Caki2 (cell line): ENCODE data around the gene COL8A1. TPM values are rescaled to one million over a fixed set of nuclear protein-coding genes. Genes with fewer than 3 reads are reported as not detected.
A peak's percentile ranks its signal among the peaks of the same experiment; 100 is the strongest.
"Not testable (repeated sequence)": the region's sequence is repeated elsewhere in the genome, so short reads cannot be mapped to it uniquely, and the experiment has no call there.

Source experiments
- DNase-seq: peaks from one replicate; pipeline ENCODE4 v3.0.0-alpha.2; 2015; ENCODE audit warnings: low read depth
- in situ Hi-C: cut with HindIII; loops from 2 replicates; pipeline ENCODE4 v1.10.0; 2016; ENCODE audit warnings: low sequenced_read_pairs, low pct_unique_long_range_greater_than_20kb, mixed read lengths
- total RNA-seq: library from RNA; depleted of rRNA; stranded (reverse); fragments of >200 nt; shearing (Covaris generic); gene quantifications from 2 replicates; pipeline ENCODE4 v1.2.3, GENCODE V29; 2014; ENCODE audit warnings: low replicate concordance

Gene COL8A1
- total RNA-seq, 1 experiment from 2014 or later = 36.4 TPM

DNA sequence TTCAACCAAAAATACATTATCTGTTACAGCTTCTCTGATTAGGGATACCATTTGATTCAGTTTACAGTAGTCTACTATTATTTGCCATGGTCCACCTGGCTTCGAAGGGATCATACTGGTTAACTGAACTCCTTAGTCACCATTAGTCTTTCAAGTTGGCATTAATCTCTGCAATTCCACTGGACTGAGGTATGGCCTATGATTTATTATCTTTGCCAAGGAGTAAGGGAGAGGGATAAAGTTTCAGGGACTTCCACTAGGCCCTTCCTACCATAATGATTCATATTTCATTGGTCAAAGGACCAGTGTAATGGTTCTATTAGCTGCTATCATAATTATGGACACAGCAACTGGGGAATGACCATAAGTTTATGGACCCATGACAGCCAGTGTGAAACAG is 172.0 kb downstream of the COL8A1 start:
- no peak for DNase-seq
- in situ Hi-C loops = no loop called here

GRCh38 chr3:99817047-99817436 is 178.6 kb downstream of the COL8A1 start:
- in situ Hi-C loops = no loop called here
- no peak for DNase-seq

GRCh38 chr3:99817437-99818240 is 179.2 kb downstream of the COL8A1 start, which contains the start of gene CMSS1:
TSS of gene CMSS1 (plus strand) at chr3:99817862.
- in situ Hi-C loops = no loop called here
- DNase-seq = peak; percentile 89

GRCh38 chr3:99818818-99819217 is 180.4 kb downstream of the COL8A1 start:
- no peak for DNase-seq
- in situ Hi-C loops = no loop called here

DNA sequence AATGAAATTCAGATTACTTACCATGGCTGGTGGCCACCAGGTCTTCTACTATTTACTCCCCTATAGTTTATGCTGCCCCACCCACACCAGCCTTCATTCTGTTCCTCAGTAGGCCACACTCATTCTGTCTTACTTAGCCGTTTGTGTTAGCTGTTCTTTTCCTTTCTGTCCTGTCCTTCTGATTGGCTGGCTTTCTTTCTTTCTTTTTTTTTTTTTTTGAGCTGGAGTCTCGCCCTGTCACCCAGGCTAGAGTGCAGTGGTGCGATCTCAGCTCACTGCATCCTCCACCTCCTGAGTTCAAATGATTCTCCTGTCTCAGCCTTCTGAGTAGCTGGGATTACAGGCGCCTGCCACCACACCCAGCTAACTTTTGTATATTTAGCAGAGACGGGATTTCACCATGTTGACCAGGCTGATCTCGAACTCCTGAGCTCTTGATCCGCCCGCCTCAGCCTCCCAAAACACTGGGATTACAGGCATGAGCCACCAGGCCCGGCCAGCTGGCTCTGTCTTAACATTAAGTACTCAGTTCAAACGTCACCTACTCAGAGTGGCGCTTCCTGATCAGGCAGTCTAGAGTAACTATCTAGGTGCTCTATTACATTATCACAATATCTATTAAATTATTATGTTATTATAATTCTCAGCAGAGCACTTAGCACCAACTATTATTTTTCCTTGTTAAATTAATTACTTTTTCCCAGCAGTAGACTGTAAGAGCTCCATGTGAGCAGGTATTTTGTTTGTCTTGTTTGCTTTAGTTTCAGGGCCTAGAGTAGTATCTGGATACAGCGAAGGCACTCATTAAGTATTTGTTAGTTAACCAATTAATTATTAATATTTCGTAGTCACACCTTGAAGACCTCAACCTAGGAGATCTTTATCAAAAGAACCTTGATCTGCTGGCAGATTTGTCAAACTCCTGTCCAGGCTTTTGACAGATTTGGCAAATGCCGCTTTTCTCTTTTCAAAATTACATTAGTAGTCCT is 185.6 kb downstream of the COL8A1 start:
- in situ Hi-C loops = no loop called here

GRCh38 chr3:99825004-99825640 is 186.7 kb downstream of the COL8A1 start:
- peak; percentile 14 for DNase-seq
- in situ Hi-C loops = no loop called here

More for the DNA sequence above, 185.6 kb downstream of the COL8A1 start:
- DNase-seq = peak; percentile 45

- in situ Hi-C loops = no loop called here
Observed at GRCh38 chr3:99829844-99830243, 191.4 kb downstream of the COL8A1 start.

DNA sequence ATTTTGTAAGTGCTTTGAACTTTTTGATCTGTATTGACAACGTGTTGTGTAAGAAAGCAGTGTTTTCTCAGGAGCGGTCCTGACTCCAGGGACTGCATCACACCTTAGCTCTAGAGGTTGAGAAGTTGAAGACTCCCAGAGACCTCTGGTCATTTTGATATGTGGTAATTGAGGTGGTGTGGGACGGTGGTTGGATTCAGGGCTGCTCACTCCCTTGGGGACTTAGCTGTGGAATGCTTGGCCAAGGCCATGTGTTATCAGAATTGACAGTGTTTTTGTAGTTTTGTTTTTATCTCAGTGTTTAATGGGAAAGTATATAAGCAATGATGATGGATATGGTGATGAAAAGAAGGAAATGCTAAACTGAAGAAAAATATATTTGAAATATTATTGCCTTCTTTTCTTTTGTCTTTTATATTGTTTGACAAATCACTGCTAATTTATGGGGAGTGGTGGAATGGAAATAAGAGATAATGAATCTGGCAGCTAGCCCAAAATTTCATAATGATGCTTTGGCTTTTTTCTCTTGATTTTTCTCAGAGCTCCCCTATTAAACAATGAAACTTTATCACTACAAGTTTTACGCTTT is 195.3 kb downstream of the COL8A1 start:
- DNase-seq = no peak
- in situ Hi-C loops = no loop called here

More at GRCh38 chr3:99829844-99830243, 191.4 kb downstream of the COL8A1 start:
- no peak for DNase-seq

DNA sequence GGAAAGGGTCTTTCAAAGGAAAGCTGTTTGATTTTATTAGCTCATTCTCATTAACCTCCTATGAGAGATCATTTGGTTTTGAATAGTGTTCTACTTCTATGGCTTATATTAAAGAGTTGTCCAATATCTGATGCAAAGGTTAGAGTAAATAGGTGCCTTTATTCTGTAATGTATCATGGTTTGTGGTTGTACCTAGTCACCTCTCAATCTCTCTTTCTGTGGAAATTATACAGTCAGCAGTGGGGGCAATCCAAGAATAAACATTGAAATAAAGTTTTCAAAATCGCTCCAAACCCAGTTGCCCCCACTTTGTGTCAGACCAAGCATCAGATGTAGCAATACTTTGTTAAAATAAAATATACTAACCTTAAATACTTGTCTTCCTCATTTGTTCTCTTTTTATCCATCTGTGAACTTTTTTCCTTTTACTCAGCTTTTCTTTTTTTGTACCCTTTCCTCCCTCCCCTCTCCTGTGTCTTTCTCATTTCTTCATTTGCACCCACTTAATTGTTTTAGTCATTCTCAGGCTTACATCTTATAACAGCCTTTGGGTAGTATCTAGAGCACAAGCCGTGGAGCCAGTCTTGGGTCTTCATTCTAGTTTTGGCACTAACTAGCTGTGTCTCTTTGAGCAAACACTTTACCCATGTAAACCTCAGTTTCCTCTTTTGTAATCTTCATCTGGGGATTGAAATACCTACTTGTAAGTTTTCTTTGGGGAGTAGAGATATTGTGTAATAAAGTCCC is 196.0 kb downstream of the COL8A1 start:
- in situ Hi-C loops = no loop called here
- no peak for DNase-seq

DNA sequence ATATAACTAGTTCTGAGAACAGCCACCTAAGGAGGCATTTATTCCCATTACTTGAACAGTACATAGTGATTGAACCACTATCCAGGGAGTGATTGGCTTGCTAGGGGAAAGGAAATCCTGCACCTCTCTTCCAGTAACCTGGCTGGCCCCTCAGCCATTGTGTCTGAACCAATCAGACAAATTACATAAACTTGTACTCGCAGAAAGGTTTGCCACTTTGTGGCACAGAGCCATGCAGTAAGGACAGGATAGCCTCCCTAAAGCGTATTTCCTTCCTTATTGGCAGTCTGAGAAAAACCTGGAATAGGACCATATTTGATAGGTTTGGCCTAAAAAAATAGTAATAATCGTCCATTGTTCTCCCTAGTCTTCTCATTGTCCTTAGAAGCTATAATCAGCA is 198.3 kb downstream of the COL8A1 start:
- in situ Hi-C loops = no loop called here

GRCh38 chr3:99837715-99838114 is 199.3 kb downstream of the COL8A1 start:
- in situ Hi-C loops = no loop called here
- DNase-seq = no peak

More for the DNA sequence above, 198.3 kb downstream of the COL8A1 start:
- no peak for DNase-seq

DNA sequence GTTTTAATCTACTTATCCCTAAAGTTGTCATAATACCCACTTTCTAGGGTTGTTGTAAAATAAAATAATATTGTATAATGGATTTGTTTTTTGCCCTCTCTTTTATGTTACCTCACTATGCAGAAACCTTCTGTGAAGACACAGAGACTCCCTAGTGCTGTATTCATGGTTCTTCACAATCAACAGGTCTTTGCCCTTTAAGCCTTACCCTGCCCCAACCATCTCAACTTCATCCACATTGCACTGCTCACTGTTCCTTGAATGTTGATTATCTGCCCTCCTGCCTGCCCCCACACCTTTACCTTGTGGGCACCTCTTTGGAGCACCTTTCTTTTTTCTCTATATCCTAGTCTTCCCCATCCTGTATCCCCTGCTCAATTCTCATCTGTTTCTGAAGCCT is 200.4 kb downstream of the COL8A1 start:
- no peak for DNase-seq
- in situ Hi-C loops = no loop called here

GRCh38 chr3:99839613-99840012 is 201.2 kb downstream of the COL8A1 start:
- in situ Hi-C loops = no loop called here

GRCh38 chr3:99841949-99842348 is 203.6 kb downstream of the COL8A1 start:
- DNase-seq, in situ Hi-C loops: not testable (repeated sequence)

More at GRCh38 chr3:99839613-99840012, 201.2 kb downstream of the COL8A1 start:
- DNase-seq = no peak

DNA sequence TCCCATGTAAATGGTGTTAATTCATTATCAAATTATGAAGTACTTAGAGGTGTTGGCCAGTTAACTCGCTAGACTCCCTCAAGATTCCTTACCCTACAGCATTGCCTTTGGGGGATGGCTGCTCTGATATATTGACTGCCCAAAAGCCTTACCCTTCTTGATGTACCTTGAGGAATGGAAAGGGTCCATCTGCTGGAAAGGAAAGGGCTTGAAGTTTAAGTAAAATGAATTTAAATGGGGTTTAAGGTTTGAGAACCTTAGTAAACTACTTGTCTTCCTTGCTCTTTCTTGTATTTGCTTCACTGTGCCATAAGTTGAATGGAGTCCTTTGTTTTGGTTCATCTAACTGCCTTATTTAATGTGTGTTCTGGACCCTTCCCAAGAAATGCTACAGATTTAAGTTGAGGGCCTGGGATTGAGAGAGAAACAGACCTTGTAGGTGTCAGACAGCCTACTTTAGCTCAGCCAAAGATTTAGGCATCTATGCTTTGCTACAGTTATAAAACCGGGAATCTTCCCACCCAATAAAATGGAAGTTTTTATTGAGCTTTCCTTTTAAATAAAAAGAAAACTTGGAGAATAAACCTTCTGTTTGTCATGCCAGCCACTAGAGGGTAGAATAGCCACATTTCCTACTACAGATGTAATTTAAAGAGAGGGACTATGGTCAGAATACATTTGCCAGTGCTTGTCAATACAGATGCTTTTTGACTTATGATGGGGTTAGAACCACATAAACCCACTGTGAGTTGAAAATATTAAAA is 204.6 kb downstream of the COL8A1 start:
- in situ Hi-C loops = no loop called here
- DNase-seq = peak; percentile 21

- DNase-seq = peak; percentile 6
- in situ Hi-C loops = no loop called here
Observed at GRCh38 chr3:99843590-99844258, 205.3 kb downstream of the COL8A1 start.
